ENCODE data around the gene PLCH1. TPM values are rescaled to one million over a fixed set of nuclear protein-coding genes. Genes with fewer than 3 reads are reported as not detected.

PLCH1 gene
- total and polyA plus RNA-seq, 10 of the 15 experiments (the other 5 are each of a cell fraction or from before 2014, with no cell fraction given): 0.03 to 0.22 (median 0.04) TPM; not detected in 5

GRCh38 chr3:155446366-155446765 is 298.5 kb downstream of the PLCH1 start:
- FAIRE-seq (no peak), DNase-seq (ENCODE audit: low read depth, low spot score) (no peak), ATAC-seq (no peak)
- H3K4me3 ChIP-seq: no peak overlapping the region
- H3K27ac ChIP-seq (ENCODE audit: control insufficient read depth, insufficient read depth): no peak overlapping the region
- no TSS peak for BruUV-seq (replicated peaks)
- POLR2A ChIA-PET: no interaction called here
- in situ Hi-C loops (cut with MboI): no loop called here
- no peaks in the 10 kb centered on the region for H3K27me3 ChIP-seq (replicated peaks in 1 of 2; ENCODE audit: control insufficient read depth in 2 of 2, insufficient read depth in 2 of 2, low read length in 1 of 2)
- WGBS (ENCODE audit: insufficient coverage, insufficient replicate concordance, low lambda C conversion rate, missing lambda C conversion rate): 17% methylated on average over 2 of the region's 2 CpGs
- intact Hi-C loops (cut with micrococcal nuclease; ENCODE audit: unreplicated experiment): no loop called here
- CTCF ChIA-PET: no interaction called here
- no peak overlapping the region for H2AFZ ChIP-seq (ENCODE audit: control insufficient read depth, low read depth, low read length)
- no peak overlapping the region for H3K9ac ChIP-seq (ENCODE audit: control insufficient read depth, insufficient read depth, low read length)
- SMC1A ChIA-PET (ENCODE audit: uncharacterized antibody, unreplicated experiment): no interaction called here
- RAD21 ChIA-PET (ENCODE audit: unreplicated experiment): no interaction called here
- H3K79me2 ChIP-seq (ENCODE audit: control insufficient read depth, insufficient read depth, low read length): no peaks in the 10 kb centered on the region
- H3K36me3 ChIP-seq (ENCODE audit: control insufficient read depth in 2 of 2, insufficient read depth in 2 of 2, low read length in 1 of 2): no peaks in the 10 kb centered on the region
- no peak for TF ChIP-seq NBN (IDR thresholded peaks at IDR 0.05)
- no peaks in the 10 kb centered on the region; the same call in 1 of the 2 replicates for H4K20me1 ChIP-seq (ENCODE audit: control insufficient read depth, insufficient read depth)
- H3K4me2 ChIP-seq (ENCODE audit: control insufficient read depth, insufficient read depth): no peak overlapping the region
- H3K9me3 ChIP-seq (replicated peaks; ENCODE audit: control insufficient read depth, insufficient read depth, low read length): no peaks in the 10 kb centered on the region
- H3K4me1 ChIP-seq (ENCODE audit: control insufficient read depth, insufficient read depth, low read length): no peaks in the 10 kb centered on the region

- ChIA-PET SMC1A (ENCODE audit: uncharacterized antibody, unreplicated experiment) (no interaction called here), RAD21 (ENCODE audit: unreplicated experiment) (no interaction called here), CTCF (no interaction called here), POLR2A (no interaction called here)
- no peaks in the 10 kb centered on the region for H3K27me3 ChIP-seq (replicated peaks in 1 of 2; ENCODE audit: control insufficient read depth in 2 of 2, insufficient read depth in 2 of 2, low read length in 1 of 2)
- no peak overlapping the region for H2AFZ ChIP-seq (ENCODE audit: control insufficient read depth, low read depth, low read length)
- no peaks in the 10 kb centered on the region; the same call in 1 of the 2 replicates for H4K20me1 ChIP-seq (ENCODE audit: control insufficient read depth, insufficient read depth)
- ATAC-seq (no peak), DNase-seq (ENCODE audit: low read depth, low spot score) (no peak), FAIRE-seq (no peak)
- 21% methylated on average over 4 of the region's 4 CpGs for WGBS (ENCODE audit: insufficient coverage, insufficient replicate concordance, low lambda C conversion rate, missing lambda C conversion rate)
- no peak overlapping the region for H3K4me3 ChIP-seq
- H3K4me1 ChIP-seq (ENCODE audit: control insufficient read depth, insufficient read depth, low read length): no peaks in the 10 kb centered on the region
- H3K4me2 ChIP-seq (ENCODE audit: control insufficient read depth, insufficient read depth): no peak overlapping the region
- H3K9me3 ChIP-seq (replicated peaks; ENCODE audit: control insufficient read depth, insufficient read depth, low read length): no peaks in the 10 kb centered on the region
- H3K36me3 ChIP-seq (ENCODE audit: control insufficient read depth in 2 of 2, insufficient read depth in 2 of 2, low read length in 1 of 2): no peaks in the 10 kb centered on the region
- in situ Hi-C loops (cut with MboI) (no loop called here), intact Hi-C loops (cut with micrococcal nuclease; ENCODE audit: unreplicated experiment) (no loop called here)
- H3K9ac ChIP-seq (ENCODE audit: control insufficient read depth, insufficient read depth, low read length): no peak overlapping the region
- no peak overlapping the region for H3K27ac ChIP-seq (ENCODE audit: control insufficient read depth, insufficient read depth)
- BruUV-seq (replicated peaks): no TSS peak
- TF ChIP-seq SMARCA5 (IDR thresholded peaks at IDR 0.05) (no peak), ZNF217 (IDR thresholded peaks at IDR 0.05) (no peak), HDGF (IDR thresholded peaks at IDR 0.05) (no peak), TBL1XR1 (IDR thresholded peaks at IDR 0.05; ENCODE audit: low read depth, low read length) (no peak), ASH2L (IDR thresholded peaks at IDR 0.05; ENCODE audit: borderline replicate concordance, low read depth) (no peak), SMAD1 (IDR thresholded peaks at IDR 0.05; ENCODE audit: low read depth, partially characterized antibody) (no peak)
- TF ChIP-seq, protein P1, sequence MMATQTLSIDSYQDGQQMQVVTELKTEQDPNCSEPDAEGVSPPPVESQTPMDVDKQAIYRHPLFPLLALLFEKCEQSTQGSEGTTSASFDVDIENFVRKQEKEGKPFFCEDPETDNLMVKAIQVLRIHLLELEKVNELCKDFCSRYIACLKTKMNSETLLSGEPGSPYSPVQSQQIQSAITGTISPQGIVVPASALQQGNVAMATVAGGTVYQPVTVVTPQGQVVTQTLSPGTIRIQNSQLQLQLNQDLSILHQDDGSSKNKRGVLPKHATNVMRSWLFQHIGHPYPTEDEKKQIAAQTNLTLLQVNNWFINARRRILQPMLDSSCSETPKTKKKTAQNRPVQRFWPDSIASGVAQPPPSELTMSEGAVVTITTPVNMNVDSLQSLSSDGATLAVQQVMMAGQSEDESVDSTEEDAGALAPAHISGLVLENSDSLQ (IDR thresholded peaks at IDR 0.05): no peak
- TF ChIP-seq, protein P2, sequence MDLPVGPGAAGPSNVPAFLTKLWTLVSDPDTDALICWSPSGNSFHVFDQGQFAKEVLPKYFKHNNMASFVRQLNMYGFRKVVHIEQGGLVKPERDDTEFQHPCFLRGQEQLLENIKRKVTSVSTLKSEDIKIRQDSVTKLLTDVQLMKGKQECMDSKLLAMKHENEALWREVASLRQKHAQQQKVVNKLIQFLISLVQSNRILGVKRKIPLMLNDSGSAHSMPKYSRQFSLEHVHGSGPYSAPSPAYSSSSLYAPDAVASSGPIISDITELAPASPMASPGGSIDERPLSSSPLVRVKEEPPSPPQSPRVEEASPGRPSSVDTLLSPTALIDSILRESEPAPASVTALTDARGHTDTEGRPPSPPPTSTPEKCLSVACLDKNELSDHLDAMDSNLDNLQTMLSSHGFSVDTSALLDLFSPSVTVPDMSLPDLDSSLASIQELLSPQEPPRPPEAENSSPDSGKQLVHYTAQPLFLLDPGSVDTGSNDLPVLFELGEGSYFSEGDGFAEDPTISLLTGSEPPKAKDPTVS (IDR thresholded peaks at IDR 0.05; ENCODE audit: low read depth, low read length): no peak
- H3K79me2 ChIP-seq (ENCODE audit: control insufficient read depth, insufficient read depth, low read length): no peaks in the 10 kb centered on the region
These were observed 300.1 kb downstream of the PLCH1 start for GRCh38 chr3:155444771-155445170.
